ENCODE data around the gene EFCAB13.

- TF ChIP-seq CTCF (IDR thresholded peaks at IDR 0.05) (no peak), POLR2A (IDR thresholded peaks at IDR 0.05) (no peak)
Measured at GRCh38 chr17:47287639-47288038, 36.1 kb upstream of the EFCAB13 start.

Data from transverse colon (tissue), 3 donors.